Uterus (tissue), 4 donors: Measurements from ENCODE around the gene DDX41. TPM values are rescaled to one million over a fixed set of nuclear protein-coding genes. Genes with fewer than 3 reads are reported as not detected.

Source experiments
- DNase-seq, 2 donors: peaks; one replicate each; pipeline ENCODE4 v3.0.0-alpha.2; 2019 to 2020
- H3K27ac ChIP-seq, 2 donors: fragments of 200-600 bp; sonication (generic); 1 replicate in 1 of 2; 2 replicates in 1 of 2; pipeline ENCODE4 v1.5.1; 2016 to 2018
- H3K27me3 ChIP-seq, 2 donors: fragments of 200-600 bp; sonication (generic); one replicate each; pipeline ENCODE4 v1.5.1; 2018 to 2019; ENCODE audit warnings: control low read depth in 1 of 2
- H3K36me3 ChIP-seq, 2 donors: fragments of 200-600 bp; sonication (generic); one replicate each; pipeline ENCODE4 v1.5.1; 2019; ENCODE audit warnings: control low read depth in 1 of 2
- H3K4me1 ChIP-seq, 2 donors: fragments of 200-600 bp; sonication (generic); one replicate each; pipeline ENCODE4 v1.5.1; 2018 to 2019; ENCODE audit warnings: control low read depth in 1 of 2
- H3K4me3 ChIP-seq, 2 donors: fragments of 200-600 bp; sonication (generic); 1 replicate in 1 of 2; 2 replicates in 1 of 2; pipeline ENCODE4 v1.5.1; 2018 to 2019; ENCODE audit warnings: mild to moderate bottlenecking in 1 of 2
- H3K9me3 ChIP-seq, 2 donors: fragments of 200-600 bp; sonication (generic); one replicate each; pipeline ENCODE4 v1.5.1; 2019; ENCODE audit warnings: control low read depth in 1 of 2
- POLR2A ChIP-seq, 2 donors: fragments of 450-650 bp; IDR thresholded peaks; one replicate each; pipeline ENCODE4 v1.6.1; 2016; ENCODE audit warnings: antibody characterized with exemption in 2 of 2, mild to moderate bottlenecking in 1 of 2, moderate library complexity in 1 of 2
- intact Hi-C: fragments of 100-400 bp; cut with DNase I; formaldehyde crosslinking; loops from one replicate; pipeline ENCODE4 v1.15.1; 2023; ENCODE audit warnings: low total_unique reads
- total RNA-seq, 4 donors: library from RNA; depleted of rRNA in 3 of 4; stranded (reverse); fragments of >200 nt in 3 of 4; gene quantifications; one replicate each; pipeline versions ENCODE4 v1.1.0 to v1.2.4, GENCODE V29; 2014 to 2023
- TF ChIP-seq, protein P1 (sequence below), 4 experiments: fragments of 200-600 bp in 2 of 4; fragments of 450-650 bp in 2 of 4; sonication (generic) in 2 of 4; IDR thresholded peaks; one replicate each; pipeline ENCODE4 v1.5.1; 2016 to 2019; ENCODE audit warnings: antibody characterized with exemption in 4 of 4, mild to moderate bottlenecking in 2 of 4, moderate library complexity in 1 of 4
- donor health status: DM: yes; HTN: yes; CAD: no.

Gene DDX41
- total RNA-seq, 4 donors from 2014 or later = 61.0 to 146 (median 95.6) TPM

DNA sequence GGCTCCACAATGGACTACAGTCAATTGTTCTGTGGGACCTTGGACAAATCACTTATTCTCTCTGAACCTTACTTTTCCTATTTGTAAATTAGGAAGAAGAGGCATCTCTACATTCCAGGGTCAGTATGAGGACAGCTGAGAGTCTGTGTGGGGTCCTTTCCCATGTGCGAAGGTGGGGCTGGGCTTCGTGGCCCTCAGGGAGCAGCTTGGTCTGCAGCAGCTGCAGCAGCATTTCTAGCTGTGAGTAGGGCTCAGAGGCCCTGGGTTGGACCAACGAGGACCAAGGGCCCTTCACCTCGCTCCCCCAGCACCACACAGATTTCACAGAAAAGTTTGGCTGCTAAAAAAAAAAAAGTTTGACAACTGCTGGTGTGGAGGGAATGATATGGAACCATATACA, 9.4 kb upstream of the DDX41 start:
- Histone ChIP-seq H3K27me3 (no peaks in the 10 kb centered on the region), H3K4me3 (no peak overlapping the region), H3K9me3 (no peaks in the 10 kb centered on the region), H3K36me3 (no peaks in the 10 kb centered on the region), H3K4me1 (no peaks in the 10 kb centered on the region), H3K27ac (no peak overlapping the region)
- TF ChIP-seq, protein P1, sequence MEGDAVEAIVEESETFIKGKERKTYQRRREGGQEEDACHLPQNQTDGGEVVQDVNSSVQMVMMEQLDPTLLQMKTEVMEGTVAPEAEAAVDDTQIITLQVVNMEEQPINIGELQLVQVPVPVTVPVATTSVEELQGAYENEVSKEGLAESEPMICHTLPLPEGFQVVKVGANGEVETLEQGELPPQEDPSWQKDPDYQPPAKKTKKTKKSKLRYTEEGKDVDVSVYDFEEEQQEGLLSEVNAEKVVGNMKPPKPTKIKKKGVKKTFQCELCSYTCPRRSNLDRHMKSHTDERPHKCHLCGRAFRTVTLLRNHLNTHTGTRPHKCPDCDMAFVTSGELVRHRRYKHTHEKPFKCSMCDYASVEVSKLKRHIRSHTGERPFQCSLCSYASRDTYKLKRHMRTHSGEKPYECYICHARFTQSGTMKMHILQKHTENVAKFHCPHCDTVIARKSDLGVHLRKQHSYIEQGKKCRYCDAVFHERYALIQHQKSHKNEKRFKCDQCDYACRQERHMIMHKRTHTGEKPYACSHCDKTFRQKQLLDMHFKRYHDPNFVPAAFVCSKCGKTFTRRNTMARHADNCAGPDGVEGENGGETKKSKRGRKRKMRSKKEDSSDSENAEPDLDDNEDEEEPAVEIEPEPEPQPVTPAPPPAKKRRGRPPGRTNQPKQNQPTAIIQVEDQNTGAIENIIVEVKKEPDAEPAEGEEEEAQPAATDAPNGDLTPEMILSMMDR (IDR thresholded peaks at IDR 0.05) = no peak
- no peak for TF ChIP-seq POLR2A (IDR thresholded peaks at IDR 0.05)
- intact Hi-C loops = no loop called here
- no peak for DNase-seq

DNA sequence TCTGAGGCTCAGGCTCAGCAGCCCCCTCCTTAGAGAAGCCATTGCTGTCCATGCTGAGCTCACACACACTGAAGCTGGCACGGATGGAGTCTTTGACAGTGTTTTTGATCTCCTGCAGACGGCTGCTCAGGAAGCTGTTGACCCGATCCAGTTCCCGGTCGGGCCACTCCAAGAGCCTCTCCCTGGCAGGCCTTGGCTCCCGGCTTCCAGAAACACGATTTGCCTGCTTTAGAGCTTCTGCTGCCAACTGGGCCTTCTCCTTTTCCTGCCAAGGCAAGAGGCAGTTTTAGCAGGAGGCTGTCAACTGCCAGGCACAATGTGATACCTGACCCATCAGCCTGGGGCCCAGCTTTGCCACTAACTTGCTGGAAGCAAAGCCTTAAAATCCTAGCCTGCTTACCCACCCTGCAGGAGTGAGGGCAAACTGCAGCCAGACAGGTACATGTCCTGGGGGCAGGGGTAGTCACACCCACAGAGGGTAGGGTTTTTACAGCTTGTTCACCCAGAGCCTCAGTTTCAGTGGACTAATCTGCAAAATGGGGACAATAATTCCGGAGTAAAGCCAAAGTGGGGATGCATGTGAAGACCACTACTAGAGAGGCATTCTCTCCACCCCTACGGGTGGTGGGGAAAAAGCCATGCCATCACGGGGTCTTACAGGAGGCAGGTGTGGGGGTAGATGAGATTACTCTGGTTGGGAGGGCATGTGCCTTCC, 8.3 kb upstream of the DDX41 start:
- no peaks in the 10 kb centered on the region for H3K9me3 ChIP-seq
- H3K4me3 ChIP-seq = no peak overlapping the region
- H3K4me1 ChIP-seq = no peaks in the 10 kb centered on the region
- no peak overlapping the region for H3K27ac ChIP-seq
- DNase-seq = no peak
- intact Hi-C loops = no loop called here
- H3K27me3 ChIP-seq = no peaks in the 10 kb centered on the region
- no peaks in the 10 kb centered on the region for H3K36me3 ChIP-seq
- TF ChIP-seq POLR2A (IDR thresholded peaks at IDR 0.05) = no peak
- TF ChIP-seq, protein P1 (IDR thresholded peaks at IDR 0.05) = no peak

DNA sequence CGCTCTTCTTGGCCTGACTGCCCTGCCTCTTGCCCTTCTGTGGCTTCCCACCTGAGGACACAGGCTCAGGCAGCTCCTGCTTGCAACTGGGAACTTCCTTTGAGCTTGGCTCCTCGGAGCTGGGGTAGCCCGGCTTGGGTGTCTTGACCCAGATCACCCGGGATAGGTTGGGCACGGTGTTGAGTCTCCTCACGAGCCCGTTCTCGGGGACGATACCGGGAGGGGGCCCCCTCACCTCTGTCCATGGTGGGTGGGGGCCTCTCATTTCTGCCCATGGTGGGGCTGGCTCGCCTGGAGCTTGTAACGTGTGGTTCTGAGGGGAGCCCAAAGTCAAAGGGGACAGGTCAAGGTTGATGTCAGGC, 7.8 kb upstream of the DDX41 start:
- H3K4me3 ChIP-seq = no peak overlapping the region
- H3K9me3 ChIP-seq = no peaks in the 10 kb centered on the region
- H3K27ac ChIP-seq = no peak overlapping the region
- intact Hi-C loops = no loop called here
- no peak for DNase-seq
- TF ChIP-seq POLR2A (IDR thresholded peaks at IDR 0.05) = no peak
- TF ChIP-seq, protein P1 (IDR thresholded peaks at IDR 0.05) = no peak
- no peaks in the 10 kb centered on the region for H3K4me1 ChIP-seq
- H3K27me3 ChIP-seq = no peaks in the 10 kb centered on the region
- no peaks in the 10 kb centered on the region for H3K36me3 ChIP-seq

DNA sequence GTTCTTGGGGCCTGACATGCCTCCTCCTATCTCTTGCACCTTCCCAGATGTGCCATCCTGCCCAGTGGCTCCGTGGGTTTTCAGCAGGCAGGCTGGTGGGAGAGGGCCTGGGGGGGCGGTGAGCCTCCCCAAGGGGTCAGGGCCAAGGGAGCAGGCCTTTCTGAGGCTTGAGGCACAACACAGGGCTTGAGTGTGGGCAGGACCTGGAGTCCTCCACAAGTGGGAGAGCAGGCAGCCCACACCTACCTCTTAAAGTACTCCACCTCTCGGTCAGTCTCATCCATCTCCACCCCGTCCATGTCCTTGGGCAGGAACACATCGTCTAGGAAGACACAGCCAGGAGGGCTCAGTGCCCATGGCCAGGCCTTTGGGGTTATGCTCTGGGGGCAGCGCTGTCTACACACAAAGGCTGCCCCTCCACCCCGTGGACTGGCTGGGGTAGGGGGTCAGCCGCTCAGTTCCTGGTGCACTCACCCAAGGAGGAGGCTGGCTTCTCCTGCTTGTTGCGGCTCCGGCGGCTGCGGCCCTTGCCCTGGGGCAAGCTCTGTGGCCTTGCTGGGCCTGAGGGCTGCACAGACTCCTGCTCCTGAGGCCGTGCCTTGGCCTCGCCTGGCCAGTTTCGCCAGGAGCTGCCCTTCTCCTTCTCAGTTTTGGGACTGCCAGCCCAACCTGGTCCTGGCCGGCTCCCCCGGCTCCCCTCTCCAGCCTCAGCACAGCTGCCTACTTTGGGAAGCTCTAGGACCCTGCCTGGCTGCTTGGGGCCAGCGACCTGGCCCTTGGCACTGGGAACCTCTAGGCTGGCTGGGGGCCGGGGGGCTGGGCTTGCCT, 7.2 kb upstream of the DDX41 start:
- Histone ChIP-seq H3K4me1 (no peaks in the 10 kb centered on the region), H3K36me3 (no peaks in the 10 kb centered on the region), H3K9me3 (no peaks in the 10 kb centered on the region), H3K27ac (no peak overlapping the region), H3K27me3 (no peaks in the 10 kb centered on the region), H3K4me3 (no peak overlapping the region)
- intact Hi-C loops = no loop called here
- TF ChIP-seq POLR2A (IDR thresholded peaks at IDR 0.05) = no peak
- TF ChIP-seq, protein P1 (IDR thresholded peaks at IDR 0.05) = no peak
- no peak for DNase-seq

DNA sequence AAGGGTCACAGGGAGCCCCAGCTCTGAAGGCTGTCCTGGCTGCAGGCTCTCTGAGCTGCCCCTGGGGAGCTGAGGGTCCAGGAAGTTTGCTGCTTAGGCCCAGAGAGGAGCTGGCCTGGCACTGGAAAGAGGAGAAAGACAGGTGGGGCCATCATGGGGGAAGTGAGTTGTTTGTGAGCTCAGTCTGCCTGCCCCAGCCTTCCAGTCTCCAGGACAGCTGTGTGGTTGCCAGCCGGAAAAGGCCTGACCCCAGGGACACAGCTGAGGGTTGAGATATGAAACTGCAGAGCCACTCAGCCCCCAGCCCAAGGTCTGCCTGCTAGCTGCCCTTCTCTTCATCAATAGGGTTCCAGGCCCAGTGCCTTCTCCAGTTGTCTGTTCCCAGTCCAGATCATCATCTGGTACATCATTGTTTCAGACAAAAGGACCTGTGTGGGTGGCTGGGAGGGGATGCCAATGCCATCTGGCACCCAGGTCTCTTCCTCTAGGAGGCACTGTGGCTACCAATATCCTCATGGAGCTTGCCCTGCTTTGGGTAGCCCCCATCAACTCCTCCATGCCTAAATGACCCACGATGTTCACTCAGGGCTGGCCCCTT, 4.3 kb upstream of the DDX41 start:
- peaks cover 0 to 2% of the 10 kb centered on the region in 2 donors for H3K4me1 ChIP-seq
- H3K36me3 ChIP-seq = no peaks in the 10 kb centered on the region
- no peaks in the 10 kb centered on the region for H3K27me3 ChIP-seq
- H3K9me3 ChIP-seq = no peaks in the 10 kb centered on the region
- H3K4me3 ChIP-seq = no peak overlapping the region
- no peak for DNase-seq
- H3K27ac ChIP-seq = no peak overlapping the region
- TF ChIP-seq, protein P1 (IDR thresholded peaks at IDR 0.05) = no peak
- TF ChIP-seq POLR2A (IDR thresholded peaks at IDR 0.05) = no peak
- intact Hi-C loops = no loop called here
